Measurements from ENCODE around the gene SERPINI1. TPM values are rescaled to one million over a fixed set of nuclear protein-coding genes. Genes with fewer than 3 reads are reported as not detected.

The SERPINI1 gene
- total RNA-seq, 1 donor from 2014 or later = 15.5 TPM

- Mint-ChIP-seq H3K9me3 (ENCODE audit: unreplicated experiment) (no peaks in the 10 kb centered on the region), H3K27ac (ENCODE audit: unreplicated experiment) (no peak overlapping the region), H3K36me3 (ENCODE audit: low read depth, unreplicated experiment) (peaks cover 32% of the 10 kb centered on the region), H3K4me3 (ENCODE audit: unreplicated experiment) (no peak overlapping the region), H3K27me3 (ENCODE audit: unreplicated experiment) (peaks cover 2% of the 10 kb centered on the region), H3K4me1 (ENCODE audit: unreplicated experiment) (peaks cover 34% of the 10 kb centered on the region)
- no peak for TF ChIP-seq CTCF (IDR thresholded peaks at IDR 0.05; ENCODE audit: unreplicated experiment)
- DNase-seq (ENCODE audit: low spot score) = no peak
Measured at GRCh38 chr3:167712445-167712844, 23.1 kb upstream of the SERPINI1 start.

- H3K4me3 Mint-ChIP-seq (ENCODE audit: unreplicated experiment) = no peak overlapping the region
- H3K4me1 Mint-ChIP-seq (ENCODE audit: unreplicated experiment) = peaks cover 26% of the 10 kb centered on the region
- H3K36me3 Mint-ChIP-seq (ENCODE audit: low read depth, unreplicated experiment) = peaks cover 37% of the 10 kb centered on the region
- DNase-seq (ENCODE audit: low spot score) = no peak
- H3K27ac Mint-ChIP-seq (ENCODE audit: unreplicated experiment) = no peak overlapping the region
- peaks cover 2% of the 10 kb centered on the region for H3K27me3 Mint-ChIP-seq (ENCODE audit: unreplicated experiment)
- TF ChIP-seq CTCF (IDR thresholded peaks at IDR 0.05; ENCODE audit: unreplicated experiment) = no peak
- no peaks in the 10 kb centered on the region for H3K9me3 Mint-ChIP-seq (ENCODE audit: unreplicated experiment)
Measured at GRCh38 chr3:167714871-167715270, 20.6 kb upstream of the SERPINI1 start.

GRCh38 chr3:167716920-167717319, 18.6 kb upstream of the SERPINI1 start:
- Mint-ChIP-seq H3K9me3 (ENCODE audit: unreplicated experiment) (no peaks in the 10 kb centered on the region), H3K4me3 (ENCODE audit: unreplicated experiment) (no peak overlapping the region), H3K4me1 (ENCODE audit: unreplicated experiment) (peaks cover 17% of the 10 kb centered on the region), H3K36me3 (ENCODE audit: low read depth, unreplicated experiment) (peaks cover 27% of the 10 kb centered on the region), H3K27ac (ENCODE audit: unreplicated experiment) (no peak overlapping the region), H3K27me3 (ENCODE audit: unreplicated experiment) (peaks cover 2% of the 10 kb centered on the region)
- TF ChIP-seq CTCF (IDR thresholded peaks at IDR 0.05; ENCODE audit: unreplicated experiment) = no peak
- DNase-seq (ENCODE audit: low spot score) = no peak

- H3K27ac Mint-ChIP-seq (ENCODE audit: unreplicated experiment) = no peak overlapping the region
- H3K27me3 Mint-ChIP-seq (ENCODE audit: unreplicated experiment) = peaks cover 2% of the 10 kb centered on the region
- peaks cover 27% of the 10 kb centered on the region for H3K36me3 Mint-ChIP-seq (ENCODE audit: low read depth, unreplicated experiment)
- peaks cover 25% of the 10 kb centered on the region for H3K4me1 Mint-ChIP-seq (ENCODE audit: unreplicated experiment)
- H3K9me3 Mint-ChIP-seq (ENCODE audit: unreplicated experiment) = no peaks in the 10 kb centered on the region
- peak overlapping the region; percentile 5 for H3K4me3 Mint-ChIP-seq (ENCODE audit: unreplicated experiment)
- no peak for DNase-seq (ENCODE audit: low spot score)
- no peak for TF ChIP-seq CTCF (IDR thresholded peaks at IDR 0.05; ENCODE audit: unreplicated experiment)
Measured at GRCh38 chr3:167718582-167718981, 16.9 kb upstream of the SERPINI1 start.

GRCh38 chr3:167723025-167723512, 12.5 kb upstream of the SERPINI1 start:
- Mint-ChIP-seq H3K27ac (ENCODE audit: unreplicated experiment) (peak overlapping the region; percentile 82), H3K4me3 (ENCODE audit: unreplicated experiment) (no peak overlapping the region), H3K36me3 (ENCODE audit: low read depth, unreplicated experiment) (peaks cover 9% of the 10 kb centered on the region), H3K27me3 (ENCODE audit: unreplicated experiment) (peaks cover 2% of the 10 kb centered on the region), H3K4me1 (ENCODE audit: unreplicated experiment) (peaks cover 38% of the 10 kb centered on the region), H3K9me3 (ENCODE audit: unreplicated experiment) (no peaks in the 10 kb centered on the region)
- no peak for TF ChIP-seq CTCF (IDR thresholded peaks at IDR 0.05; ENCODE audit: unreplicated experiment)
- DNase-seq (ENCODE audit: low spot score) = no peak
